Endothelial cell of umbilical vein (primary cell): Measurements from ENCODE around the gene ATP6V0C.

Experiments
- CTCF ChIP-seq, 2 donors: IDR thresholded peaks; 1 replicate in 1 of 2; 2 replicates in 1 of 2; pipeline ENCODE4 v1.5.1; 2011; ENCODE audit warnings: low read length in 2 of 2, mild to moderate bottlenecking in 2 of 2, moderate library complexity in 2 of 2, control low read depth in 1 of 2, inconsistent platforms in 1 of 2, low read depth in 1 of 2; ENCODE audit not compliant: insufficient read depth in 1 of 2; ENCODE audit errors: extremely low read depth in 1 of 2
- EZH2 ChIP-seq: IDR thresholded peaks from 2 replicates; pipeline ENCODE4 v1.6.1; 2012; ENCODE audit warnings: borderline replicate concordance, low read depth, mild to moderate bottlenecking, moderate library complexity, low read length, inconsistent platforms; ENCODE audit not compliant: severe bottlenecking
- GATA2 ChIP-seq: IDR thresholded peaks from 2 replicates; pipeline ENCODE4 v1.7.0; 2011; ENCODE audit warnings: low read depth, mild to moderate bottlenecking, moderate library complexity, mixed read lengths, low read length; ENCODE audit not compliant: insufficient read length, insufficient read depth
- JUN ChIP-seq: IDR thresholded peaks from 2 replicates; pipeline ENCODE4 v1.6.1; 2011; ENCODE audit warnings: borderline replicate concordance, low read depth; ENCODE audit not compliant: insufficient read length, insufficient read depth
- MAX ChIP-seq: IDR thresholded peaks from 2 replicates; pipeline ENCODE4 v1.6.1; 2011; ENCODE audit not compliant: insufficient read depth, insufficient read length
- MYC ChIP-seq: IDR thresholded peaks from one replicate; pipeline ENCODE4 v1.6.1; 2011; ENCODE audit warnings: mild to moderate bottlenecking, low read depth, low read length
- POLR2A ChIP-seq: IDR thresholded peaks from 2 replicates; pipeline ENCODE4 v1.6.1; 2012; ENCODE audit warnings: low read depth, mild to moderate bottlenecking, control low read depth, low read length
- POLR2AphosphoS5 ChIP-seq: IDR thresholded peaks from 2 replicates; pipeline ENCODE4 v1.6.1; 2012; ENCODE audit warnings: low read depth, mild to moderate bottlenecking, control low read depth, low read length, moderate library complexity; ENCODE audit not compliant: insufficient read depth

- no peak for TF ChIP-seq POLR2AphosphoS5
- TF ChIP-seq EZH2, result no peak
- no peak for TF ChIP-seq CTCF (IDR thresholded peaks at IDR 0.05; ENCODE audit: extremely low read depth in 1 of 2, insufficient read depth in 1 of 2, low read depth in 1 of 2, low read length in 2 of 2)
- TF ChIP-seq POLR2A, result no peak
- no peak for TF ChIP-seq MAX
- TF ChIP-seq JUN, result no peak
- TF ChIP-seq MYC, result no peak
- TF ChIP-seq GATA2, result no peak
Measured at GRCh38 chr16:2511996-2512734, 1.6 kb upstream of the ATP6V0C start.
